A204.1 (cell line): ENCODE results near the gene ADGRB2.

Experiments
- FAIRE-seq: peaks from 2 replicates; lab custom pipeline; 2012; peaks lifted over from hg19 to GRCh38; lab: Jason Lieb, UNC

The ADGRB2 gene

GRCh38 chr1:31697369-31697984, 66.7 kb downstream of the ADGRB2 start:
- no peak for FAIRE-seq

GRCh38 chr1:31696242-31696641, 67.9 kb downstream of the ADGRB2 start:
- FAIRE-seq, result no peak

GRCh38 chr1:31695327-31695726, 68.8 kb downstream of the ADGRB2 start:
- FAIRE-seq, result no peak

- no peak for FAIRE-seq
Observed at GRCh38 chr1:31694964-31695313, 69.2 kb downstream of the ADGRB2 start.

GRCh38 chr1:31694069-31694963, 69.8 kb downstream of the ADGRB2 start:
- no peak for FAIRE-seq

- FAIRE-seq, result no peak
Observed at GRCh38 chr1:31693231-31693630, 70.9 kb downstream of the ADGRB2 start.

- FAIRE-seq, result no peak
Observed at GRCh38 chr1:31691951-31692350, 72.2 kb downstream of the ADGRB2 start.

- no peak for FAIRE-seq
Observed at GRCh38 chr1:31691446-31691845, 72.7 kb downstream of the ADGRB2 start.

GRCh38 chr1:31690921-31691320, 73.2 kb downstream of the ADGRB2 start:
- FAIRE-seq, result no peak

GRCh38 chr1:31689854-31690253, 74.3 kb downstream of the ADGRB2 start:
- FAIRE-seq, result no peak

- FAIRE-seq, result no peak
Observed at GRCh38 chr1:31689379-31689778, 74.8 kb downstream of the ADGRB2 start.

- no peak for FAIRE-seq
Observed at GRCh38 chr1:31688233-31688918, 75.8 kb downstream of the ADGRB2 start.

- FAIRE-seq, result no peak
Observed at GRCh38 chr1:31687601-31688000, 76.5 kb downstream of the ADGRB2 start.

- no peak for FAIRE-seq
Observed at GRCh38 chr1:31685795-31686194, 78.3 kb downstream of the ADGRB2 start.

GRCh38 chr1:31683997-31684396, 80.1 kb downstream of the ADGRB2 start:
- FAIRE-seq, result no peak

- FAIRE-seq, result no peak
Observed at GRCh38 chr1:31681415-31681814, 82.7 kb downstream of the ADGRB2 start.

- no peak for FAIRE-seq
Observed at GRCh38 chr1:31679676-31680230, 84.4 kb downstream of the ADGRB2 start.

GRCh38 chr1:31679091-31679490, 85.0 kb downstream of the ADGRB2 start:
- no peak for FAIRE-seq

- no peak for FAIRE-seq
Observed at GRCh38 chr1:31678681-31679080, 85.5 kb downstream of the ADGRB2 start.

GRCh38 chr1:31677949-31678348, 86.2 kb downstream of the ADGRB2 start:
- no peak for FAIRE-seq

GRCh38 chr1:31677401-31677800, 86.7 kb downstream of the ADGRB2 start:
- FAIRE-seq, result no peak
